A549 (cell line): ENCODE data around the gene C4orf17.
"Not testable (repeated sequence)": the region's sequence is repeated elsewhere in the genome, so short reads cannot be mapped to it uniquely, and the experiment has no call there.

ENCODE experiments used
- CHD2 ChIP-seq: fragments of 150-350 bp; IDR thresholded peaks from 2 replicates; pipeline ENCODE4 v1.6.1; 2014; ENCODE audit warnings: low read length; ENCODE audit not compliant: partially characterized antibody
- EP300 ChIP-seq, 2 experiments: fragments of >200 bp; sonication (Bioruptor Twin); formaldehyde crosslinking; IDR thresholded peaks; 2 replicates in 1 of 2; 3 replicates in 1 of 2; pipeline ENCODE4 v1.6.1; 2016 to 2017
- FOSL2 ChIP-seq, 2 experiments: fragments of 450-650 bp in 1 of 2; fragments of >200 bp in 1 of 2; sonication (Bioruptor Twin) in 1 of 2; formaldehyde crosslinking; IDR thresholded peaks; 2 replicates each; pipeline versions ENCODE4 v1.5.0 to v1.6.1; 2016 to 2020; ENCODE audit warnings: mild to moderate bottlenecking in 1 of 2, moderate library complexity in 1 of 2
- HDAC2 ChIP-seq: fragments of 200-600 bp; sonication (generic); IDR thresholded peaks from 2 replicates; pipeline ENCODE4 v1.6.1; 2016
- MAX ChIP-seq: IDR thresholded peaks from 2 replicates; pipeline ENCODE4 v1.6.1; 2012
- POLR2A ChIP-seq: IDR thresholded peaks from 2 replicates; pipeline ENCODE4 v1.6.1; 2012; ENCODE audit warnings: mild to moderate bottlenecking, low read length
- RAD21 ChIP-seq, 2 experiments: fragments of >200 bp in 1 of 2; sonication (Bioruptor Twin) in 1 of 2; formaldehyde crosslinking in 1 of 2; IDR thresholded peaks in 1 of 2; conservative IDR thresholded peaks in 1 of 2; 2 replicates in 1 of 2; 3 replicates in 1 of 2; pipeline ENCODE4 v1.6.1; 2012 to 2018; ENCODE audit warnings: inconsistent platforms in 1 of 2
- REST ChIP-seq: fragments of 200-600 bp; sonication (generic); IDR thresholded peaks from 2 replicates; pipeline ENCODE4 v1.6.1; 2016; ENCODE audit warnings: antibody characterized with exemption, mild to moderate bottlenecking, moderate library complexity
- RFX5 ChIP-seq: fragments of 450-650 bp; IDR thresholded peaks from 2 replicates; pipeline ENCODE4 v1.7.1; 2014; ENCODE audit warnings: antibody characterized with exemption, mild to moderate bottlenecking, moderate library complexity
- TF ChIP-seq, protein P1 (sequence below): fragments of >200 bp; sonication (Bioruptor Twin); formaldehyde crosslinking; IDR thresholded peaks from 3 replicates; pipeline ENCODE4 v1.5.1; 2016
- TF ChIP-seq, protein P2 (sequence below): fragments of 450-650 bp; IDR thresholded peaks from 2 replicates; pipeline ENCODE4 v1.6.1; 2014; ENCODE audit warnings: antibody characterized with exemption
- TF ChIP-seq, protein P3 (sequence below): fragments of 150-350 bp; IDR thresholded peaks from 2 replicates; pipeline ENCODE4 v1.6.1; 2014; ENCODE audit warnings: low read depth, mild to moderate bottlenecking, low read length

GRCh38 chr4:99486648-99487047 lies 24.2 kb upstream of the C4orf17 start:
- TF ChIP-seq POLR2A; HDAC2; RFX5; MAX; CHD2; EP300 (IDR thresholded peaks at IDR 0.05); RAD21 (conservative IDR thresholded peaks at IDR 0.05 in 1 of 2, IDR thresholded peaks at IDR 0.05 in 1 of 2); FOSL2 (IDR thresholded peaks at IDR 0.05); FOSL2 (CRISPR knock-in tag; IDR thresholded peaks at IDR 0.05); REST: not testable (repeated sequence)
- TF ChIP-seq, protein P1, sequence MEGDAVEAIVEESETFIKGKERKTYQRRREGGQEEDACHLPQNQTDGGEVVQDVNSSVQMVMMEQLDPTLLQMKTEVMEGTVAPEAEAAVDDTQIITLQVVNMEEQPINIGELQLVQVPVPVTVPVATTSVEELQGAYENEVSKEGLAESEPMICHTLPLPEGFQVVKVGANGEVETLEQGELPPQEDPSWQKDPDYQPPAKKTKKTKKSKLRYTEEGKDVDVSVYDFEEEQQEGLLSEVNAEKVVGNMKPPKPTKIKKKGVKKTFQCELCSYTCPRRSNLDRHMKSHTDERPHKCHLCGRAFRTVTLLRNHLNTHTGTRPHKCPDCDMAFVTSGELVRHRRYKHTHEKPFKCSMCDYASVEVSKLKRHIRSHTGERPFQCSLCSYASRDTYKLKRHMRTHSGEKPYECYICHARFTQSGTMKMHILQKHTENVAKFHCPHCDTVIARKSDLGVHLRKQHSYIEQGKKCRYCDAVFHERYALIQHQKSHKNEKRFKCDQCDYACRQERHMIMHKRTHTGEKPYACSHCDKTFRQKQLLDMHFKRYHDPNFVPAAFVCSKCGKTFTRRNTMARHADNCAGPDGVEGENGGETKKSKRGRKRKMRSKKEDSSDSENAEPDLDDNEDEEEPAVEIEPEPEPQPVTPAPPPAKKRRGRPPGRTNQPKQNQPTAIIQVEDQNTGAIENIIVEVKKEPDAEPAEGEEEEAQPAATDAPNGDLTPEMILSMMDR, result not testable (repeated sequence)
- TF ChIP-seq, protein P2, sequence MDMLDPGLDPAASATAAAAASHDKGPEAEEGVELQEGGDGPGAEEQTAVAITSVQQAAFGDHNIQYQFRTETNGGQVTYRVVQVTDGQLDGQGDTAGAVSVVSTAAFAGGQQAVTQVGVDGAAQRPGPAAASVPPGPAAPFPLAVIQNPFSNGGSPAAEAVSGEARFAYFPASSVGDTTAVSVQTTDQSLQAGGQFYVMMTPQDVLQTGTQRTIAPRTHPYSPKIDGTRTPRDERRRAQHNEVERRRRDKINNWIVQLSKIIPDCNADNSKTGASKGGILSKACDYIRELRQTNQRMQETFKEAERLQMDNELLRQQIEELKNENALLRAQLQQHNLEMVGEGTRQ, result not testable (repeated sequence)
- TF ChIP-seq, protein P3, sequence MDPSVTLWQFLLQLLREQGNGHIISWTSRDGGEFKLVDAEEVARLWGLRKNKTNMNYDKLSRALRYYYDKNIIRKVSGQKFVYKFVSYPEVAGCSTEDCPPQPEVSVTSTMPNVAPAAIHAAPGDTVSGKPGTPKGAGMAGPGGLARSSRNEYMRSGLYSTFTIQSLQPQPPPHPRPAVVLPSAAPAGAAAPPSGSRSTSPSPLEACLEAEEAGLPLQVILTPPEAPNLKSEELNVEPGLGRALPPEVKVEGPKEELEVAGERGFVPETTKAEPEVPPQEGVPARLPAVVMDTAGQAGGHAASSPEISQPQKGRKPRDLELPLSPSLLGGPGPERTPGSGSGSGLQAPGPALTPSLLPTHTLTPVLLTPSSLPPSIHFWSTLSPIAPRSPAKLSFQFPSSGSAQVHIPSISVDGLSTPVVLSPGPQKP, result not testable (repeated sequence)
